ENCODE measurements around the gene SPSB1.

GRCh38 chr1:9308236-9308785, 15.6 kb downstream of the SPSB1 start:
- TF ChIP-seq CTCF (conservative IDR thresholded peaks at IDR 0.05; ENCODE audit: low read depth in 2 of 2) (no peak), EZH2 (IDR thresholded peaks at IDR 0.05; ENCODE audit: low read depth, unreplicated experiment) (no peak), ETS1 (IDR thresholded peaks at IDR 0.05) (no peak), POLR2AphosphoS5 (IDR thresholded peaks at IDR 0.05; ENCODE audit: low read depth) (no peak), NANOG (IDR thresholded peaks at IDR 0.05; ENCODE audit: borderline replicate concordance) (no peak), CREB1 (CRISPR knock-in tag; IDR thresholded peaks at IDR 0.05; ENCODE audit: low read depth) (no peak), EZH2phosphoT487 (IDR thresholded peaks at IDR 0.05; ENCODE audit: unreplicated experiment) (no peak), ZNF462 (CRISPR knock-in tag; IDR thresholded peaks at IDR 0.05) (no peak)

All from GM23338 (cell line).